Heart right ventricle (tissue), 16 donors: Measurements from ENCODE around the gene SLC39A13. TPM values are rescaled to one million over a fixed set of nuclear protein-coding genes. Genes with fewer than 3 reads are reported as not detected.

Source experiments
- ATAC-seq, 8 donors: fragments of 200-7000 bp; cut with Tn5 transposase; one replicate each; pipeline ENCODE4 v1.9.1; 2020; ENCODE audit warnings: mild to moderate bottlenecking in 8 of 8, moderate library complexity in 8 of 8, moderate number of reproducible peaks in 1 of 8
- DNase-seq, 2 donors: peaks; one replicate each; pipeline ENCODE4 v3.0.0-alpha.2; 2020
- H3K27ac ChIP-seq, 10 donors: fragments of 200-600 bp; sonication (generic) in 2 of 10; one replicate each; pipeline versions ENCODE4 v1.5.0 to v1.8.0; 2020 to 2022; ENCODE audit warnings: mild to moderate bottlenecking in 3 of 10
- H3K27me3 ChIP-seq, 7 donors: fragments of 200-600 bp; one replicate each; pipeline ENCODE4 v1.8.0; 2021 to 2022; ENCODE audit warnings: mild to moderate bottlenecking in 2 of 7
- H3K36me3 ChIP-seq, 9 donors: fragments of 200-600 bp; sonication (generic) in 1 of 9; one replicate each; pipeline versions ENCODE4 v1.5.0 to v1.8.0; 2020 to 2022; ENCODE audit warnings: mild to moderate bottlenecking in 2 of 9
- H3K4me1 ChIP-seq, 9 donors: fragments of 200-600 bp; sonication (generic) in 1 of 9; one replicate each; pipeline versions ENCODE4 v1.5.0 to v1.8.0; 2020 to 2022; ENCODE audit warnings: mild to moderate bottlenecking in 4 of 9
- H3K4me3 ChIP-seq, 10 donors: fragments of 200-600 bp; sonication (generic) in 2 of 10; one replicate each; pipeline versions ENCODE4 v1.5.0 to v1.8.0; 2020 to 2022; ENCODE audit warnings: mild to moderate bottlenecking in 7 of 10, moderate library complexity in 2 of 10
- H3K9me3 ChIP-seq, 11 donors: fragments of 200-600 bp in 10 of 11; sonication (generic) in 2 of 11; one replicate each; pipeline versions ENCODE4 v1.5.0 to v1.8.0; 2013 to 2022; ENCODE audit warnings: mild to moderate bottlenecking in 2 of 11, control low read depth in 1 of 11, moderate library complexity in 1 of 11
- WGBS, 2 donors: extraction: QIAGEN DNeasy Blood & Tissue Kit; methylation state at CpG; one replicate each; pipeline ENCODE4 v1.1.7; 2013; ENCODE audit warnings: inconsistent platforms in 1 of 2; 5-methylcytosine and 5-hydroxymethylcytosine counted together
- intact Hi-C, 10 donors: fragments of 100-400 bp; cut with DNase I; formaldehyde crosslinking; loops; one replicate each; pipeline versions ENCODE4 v1.11.1 to v1.14.2; 2022
- polyA plus RNA-seq, 2 donors: library from polyadenylated mRNA; stranded (reverse); fragments of 200-250 nt; gene quantifications; one replicate each; pipeline ENCODE4 v1.2.3, GENCODE V29; 2013
- total RNA-seq, 10 donors: library from RNA; stranded (reverse); fragmentation: NEBNext Ultra II Directional in 3 of 10; extraction: Animal tissue kit (Norgen Biotek cat#: 25700) in 3 of 10; gene quantifications; one replicate each; pipeline versions ENCODE4 v1.2.1 to v1.2.4, GENCODE V29; 2021 to 2023
- TF ChIP-seq, protein P1 (sequence below), 9 donors: fragments of 200-600 bp; sonication (generic) in 2 of 9; IDR thresholded peaks; one replicate each; pipeline versions ENCODE4 v1.5.0 to v1.8.0; 2021 to 2022; ENCODE audit warnings: antibody characterized with exemption in 9 of 9, mild to moderate bottlenecking in 5 of 9, moderate library complexity in 1 of 9
- donor health status: Arrhythmogenic right ventricular cardiomyopathy.
- donor health status: ischemic (EF 13 %, LVEDD 7.1; RV severe dilation, severe dysfunction).
- donor health status: healthy with polysubstance abuse.
- donor health status: DM: no; HTN: yes; CAD: no.
- donor health status: DM: no; HTN: no; CAD: no.
- donor health status: ischemic (EF 25% LVEDD 6.9; RV normal size, moderate dysfunction).
- donor health status: ischemic (EF 25% LVEDD 5.7; RV mildly dilated, moderate dysfunction).
- donor health status: healthy.
- donor health status: DM: yes; HTN: yes; CAD: no.
- donor health status: Ischemic cardiomyopathy.
- donor health status: ischemic (EF 35%, LVEDD 5.7; RV mildly dilated, moderate dysfunction).
- donor health status: nonischemic (EF 11% LVEDD 7.7; RV severe dilation, severe dysfunction).
- donor health status: DM: yes; HTN: yes; CAD: no.
- donor health status: PGD.
- donor health status: ischemic (EF 29% LVEDD 5.4; RV normal size, mild dysfunction).
- donor health status: nonischemic (EF 23%, LVEDD 6.1; RV moderate dilation, normal function).

SLC39A13 gene
- total and polyA plus RNA-seq, 12 donors, result 31.1 to 86.4 (median 42.4) TPM

DNA sequence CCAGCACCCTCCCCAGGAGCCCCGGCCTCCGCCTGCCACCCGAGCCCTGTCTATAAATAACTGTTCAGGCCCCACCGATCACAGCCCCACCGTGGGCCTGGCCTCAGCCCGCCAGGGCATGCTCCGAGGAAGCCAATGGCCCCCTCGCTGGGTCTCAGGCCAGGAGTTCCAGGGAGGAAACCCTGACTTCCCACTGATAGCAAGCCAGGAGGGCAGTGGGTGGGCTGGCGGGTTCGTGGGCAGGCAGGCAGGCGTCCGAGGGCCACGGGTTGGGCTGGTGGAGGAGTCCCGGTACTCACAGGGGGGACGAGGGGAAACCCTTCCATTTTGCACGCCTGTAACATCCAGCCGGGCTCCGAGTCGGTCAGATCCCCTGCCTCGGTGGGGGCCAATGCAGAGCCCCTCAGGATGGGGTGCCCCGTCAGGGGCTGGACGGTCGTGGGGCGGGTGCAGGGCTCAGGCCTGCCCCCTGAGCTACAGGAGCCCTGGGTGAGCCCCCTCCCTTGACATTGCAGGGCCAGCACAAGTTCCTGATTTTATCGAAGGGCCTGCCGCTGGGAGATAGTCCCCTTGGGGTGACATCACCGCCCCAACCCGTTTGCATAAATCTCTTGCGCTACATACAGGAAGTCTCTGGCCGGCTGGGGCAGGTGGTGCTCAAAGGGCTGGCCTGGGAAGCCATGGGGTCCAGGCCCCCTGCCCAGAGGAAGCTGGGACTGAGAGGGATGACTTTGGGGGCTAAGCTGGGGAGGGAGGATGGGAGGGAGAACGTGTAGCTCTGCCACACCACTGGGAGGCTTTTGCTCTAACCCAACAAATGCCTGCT is 30.2 kb upstream of the SLC39A13 start, which contains the start of gene SPI1:
SPI1 (minus strand) TSS at position 538 of the 826 bp plus-strand sequence; CDS start at position 344, 194 bp downstream.
- WGBS, 2 donors, result 64 to 73% methylated on average over 31 of the region's 31 CpGs
- peak; percentile 35 to 68 (median 54) for ATAC-seq
- Histone ChIP-seq H3K4me3 (peak within 1 kb of the TSS in 8 of 10 donors; percentile 19 to 66 (median 42)), H3K9me3 (no peaks in the 10 kb centered on the region), H3K27me3 (no peaks in the 10 kb centered on the region), H3K27ac (peak within 1 kb of the TSS in 9 of 10 donors; percentile 11 to 98 (median 62)), H3K4me1 (peaks cover 0 to 31% (median 0%) of the 10 kb centered on the region in 9 donors), H3K36me3 (peaks cover 0 to 24% (median 0%) of the 10 kb centered on the region in 9 donors)
- peak; percentile 37 to 56 for DNase-seq
- intact Hi-C loops, result loop anchor here in 5 of 10 donors (5.0 to 10.0 kb wide), 4 partner anchors 69 to 477 kb away; partner anchors contain the start of gene RAPSN (in 1 of the 5)
- TF ChIP-seq, protein P1, sequence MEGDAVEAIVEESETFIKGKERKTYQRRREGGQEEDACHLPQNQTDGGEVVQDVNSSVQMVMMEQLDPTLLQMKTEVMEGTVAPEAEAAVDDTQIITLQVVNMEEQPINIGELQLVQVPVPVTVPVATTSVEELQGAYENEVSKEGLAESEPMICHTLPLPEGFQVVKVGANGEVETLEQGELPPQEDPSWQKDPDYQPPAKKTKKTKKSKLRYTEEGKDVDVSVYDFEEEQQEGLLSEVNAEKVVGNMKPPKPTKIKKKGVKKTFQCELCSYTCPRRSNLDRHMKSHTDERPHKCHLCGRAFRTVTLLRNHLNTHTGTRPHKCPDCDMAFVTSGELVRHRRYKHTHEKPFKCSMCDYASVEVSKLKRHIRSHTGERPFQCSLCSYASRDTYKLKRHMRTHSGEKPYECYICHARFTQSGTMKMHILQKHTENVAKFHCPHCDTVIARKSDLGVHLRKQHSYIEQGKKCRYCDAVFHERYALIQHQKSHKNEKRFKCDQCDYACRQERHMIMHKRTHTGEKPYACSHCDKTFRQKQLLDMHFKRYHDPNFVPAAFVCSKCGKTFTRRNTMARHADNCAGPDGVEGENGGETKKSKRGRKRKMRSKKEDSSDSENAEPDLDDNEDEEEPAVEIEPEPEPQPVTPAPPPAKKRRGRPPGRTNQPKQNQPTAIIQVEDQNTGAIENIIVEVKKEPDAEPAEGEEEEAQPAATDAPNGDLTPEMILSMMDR (IDR thresholded peaks at IDR 0.05), result no peak

DNA sequence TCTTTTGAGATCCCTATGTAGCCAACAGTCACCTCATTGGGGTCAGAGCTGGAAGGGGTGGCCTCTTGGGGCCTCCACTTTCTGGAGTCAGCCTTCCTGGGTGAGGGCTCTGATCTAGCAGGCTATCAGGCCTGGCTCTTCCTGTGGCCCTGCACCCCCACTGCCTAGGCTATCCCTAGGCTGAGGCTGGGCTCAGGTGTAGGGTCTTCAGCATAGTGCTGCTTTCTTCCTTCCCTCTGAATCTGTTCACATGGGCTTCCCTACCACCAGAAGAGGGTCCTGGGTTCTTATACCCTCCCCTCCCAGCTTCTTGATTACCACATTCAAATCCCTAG is 29.6 kb upstream of the SLC39A13 start:
- H3K4me1 ChIP-seq, result peaks cover 0 to 31% (median 0%) of the 10 kb centered on the region in 9 donors
- TF ChIP-seq, protein P1 (IDR thresholded peaks at IDR 0.05), result no peak
- ATAC-seq, result no peak
- H3K36me3 ChIP-seq, result peaks cover 0 to 18% (median 0%) of the 10 kb centered on the region in 9 donors
- H3K27ac ChIP-seq, result peak overlapping the region in 6 of 10 donors; percentile 43 to 98 (median 71)
- peak overlapping the region in 2 of 10 donors; percentile 4 to 66 for H3K4me3 ChIP-seq
- intact Hi-C loops, result loop anchor here in 5 of 10 donors (5.0 to 10.0 kb wide), 4 partner anchors 68 to 476 kb away; partner anchors contain the start of gene RAPSN (in 1 of the 5)
- H3K9me3 ChIP-seq, result no peaks in the 10 kb centered on the region
- H3K27me3 ChIP-seq, result no peaks in the 10 kb centered on the region
- no peak for DNase-seq

GRCh38 chr11:47379317-47379716 is 29.1 kb upstream of the SLC39A13 start:
- peaks cover 0 to 27% (median 0%) of the 10 kb centered on the region in 9 donors for H3K4me1 ChIP-seq
- DNase-seq, result no peak
- no peak for ATAC-seq
- no peaks in the 10 kb centered on the region for H3K9me3 ChIP-seq
- H3K27ac ChIP-seq, result peak overlapping the region in 2 of 10 donors; percentile 68 to 98
- 89 to 92% methylated on average over 2 of the region's 2 CpGs for whole genome bisulfite sequencing, 2 donors
- H3K27me3 ChIP-seq, result no peaks in the 10 kb centered on the region
- peaks cover 0 to 13% (median 0%) of the 10 kb centered on the region in 9 donors for H3K36me3 ChIP-seq
- TF ChIP-seq, protein P1 (IDR thresholded peaks at IDR 0.05), result no peak
- no peak overlapping the region for H3K4me3 ChIP-seq
- intact Hi-C loops, result loop anchor here in 5 of 10 donors (5.0 to 10.0 kb wide), 4 partner anchors 68 to 475 kb away; partner anchors contain the start of gene RAPSN (in 1 of the 5)

DNA sequence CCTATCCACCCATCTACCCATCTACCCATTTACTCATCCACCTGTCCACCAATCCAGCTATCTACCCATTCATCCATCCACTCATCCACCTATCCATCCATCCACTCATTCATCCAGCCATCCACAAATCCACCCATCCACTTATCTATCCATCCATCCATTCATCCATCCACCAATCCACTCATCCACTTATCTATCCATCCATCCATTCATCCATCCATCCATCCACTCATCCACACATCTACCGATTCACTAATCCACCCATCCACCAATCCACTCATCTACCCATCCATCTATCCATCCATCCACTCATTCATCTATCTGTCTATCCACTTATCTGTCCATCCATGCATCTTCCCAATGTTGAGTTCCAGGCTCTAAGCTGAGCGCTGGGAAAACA is 28.3 kb upstream of the SLC39A13 start:
- no peaks in the 10 kb centered on the region for H3K27me3 ChIP-seq
- H3K4me1 ChIP-seq, result peaks cover 0 to 20% (median 0%) of the 10 kb centered on the region in 9 donors
- intact Hi-C loops, result no loop called here
- WGBS, 2 donors, result 97 to 98% methylated on average over 2 of the region's 2 CpGs
- DNase-seq (no peak), ATAC-seq (no peak)
- no peak overlapping the region for H3K4me3 ChIP-seq
- no peaks in the 10 kb centered on the region for H3K9me3 ChIP-seq
- TF ChIP-seq, protein P1 (IDR thresholded peaks at IDR 0.05), result no peak
- peaks cover 0 to 6% (median 0%) of the 10 kb centered on the region in 9 donors for H3K36me3 ChIP-seq
- no peak overlapping the region for H3K27ac ChIP-seq
